Hypothalamus (tissue), 51 donors: ENCODE results near the gene XPR1.

ENCODE experiments used
- DNase-seq, 51 donors: peaks; one replicate each; lab custom pipeline; 2025; lab: John Stamatoyannopoulos, UW

Gene XPR1

DNA sequence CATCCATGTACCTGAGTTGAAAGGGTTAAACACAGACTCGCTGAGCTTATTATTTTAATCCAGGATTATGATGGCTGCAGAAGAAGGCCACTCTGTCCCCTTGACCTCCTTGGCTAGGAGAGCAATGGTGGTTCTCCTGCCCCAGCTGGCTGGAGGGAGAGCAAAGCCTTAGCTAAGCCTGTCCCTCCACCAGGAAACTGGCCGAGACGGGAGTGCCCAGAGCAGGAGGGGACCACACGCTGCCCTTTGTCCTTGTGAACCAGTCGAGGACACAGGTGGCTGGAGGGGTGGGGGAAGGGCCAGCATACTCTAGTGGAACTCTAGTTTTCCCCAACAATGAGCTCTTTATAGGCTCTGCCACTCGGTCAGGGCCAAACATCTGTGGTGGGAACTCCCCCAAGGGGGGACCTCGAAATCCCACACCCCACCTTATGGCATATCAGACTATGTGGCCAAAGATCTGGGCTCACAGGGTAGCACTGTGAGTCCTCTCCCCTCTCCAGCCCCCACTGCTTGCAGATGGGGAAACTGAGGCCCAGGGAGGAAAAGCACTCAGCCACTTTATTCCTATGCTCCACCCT, 293.7 kb downstream of the XPR1 start:
- peak in 41 of 51 donors; percentile 11 to 89 (median 59) for DNase-seq

- DNase-seq = peak in 48 of 51 donors; percentile 18 to 91 (median 66)
Measured at GRCh38 chr1:180926164-180926981, 294.6 kb downstream of the XPR1 start.

DNA sequence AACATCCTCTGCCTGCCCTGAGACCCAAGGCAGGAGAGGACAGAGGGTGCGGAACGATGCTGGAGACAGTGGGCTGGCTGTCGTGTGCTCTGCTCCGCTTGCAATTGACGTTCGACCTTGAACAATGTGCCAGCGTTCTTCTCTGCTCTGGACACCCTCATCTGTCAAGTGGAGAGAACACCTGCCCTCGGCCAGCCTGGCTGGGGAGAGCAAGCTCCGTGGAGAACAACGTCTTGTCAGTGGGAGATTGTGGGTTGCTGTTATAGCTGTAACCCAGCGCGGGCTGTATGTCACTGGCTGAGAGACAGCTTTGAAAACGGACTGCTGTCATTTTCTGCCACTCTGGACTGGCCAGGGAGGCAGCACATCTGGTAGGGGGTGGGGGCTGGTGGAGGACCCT, 295.5 kb downstream of the XPR1 start:
- DNase-seq = peak in 26 of 51 donors; percentile 6 to 77 (median 38)

- peak in 25 of 51 donors; percentile 6 to 77 (median 35) for DNase-seq
Measured at GRCh38 chr1:180927841-180928240, 296.0 kb downstream of the XPR1 start.

GRCh38 chr1:180928331-180929230, 296.8 kb downstream of the XPR1 start:
- no peak for DNase-seq

DNA sequence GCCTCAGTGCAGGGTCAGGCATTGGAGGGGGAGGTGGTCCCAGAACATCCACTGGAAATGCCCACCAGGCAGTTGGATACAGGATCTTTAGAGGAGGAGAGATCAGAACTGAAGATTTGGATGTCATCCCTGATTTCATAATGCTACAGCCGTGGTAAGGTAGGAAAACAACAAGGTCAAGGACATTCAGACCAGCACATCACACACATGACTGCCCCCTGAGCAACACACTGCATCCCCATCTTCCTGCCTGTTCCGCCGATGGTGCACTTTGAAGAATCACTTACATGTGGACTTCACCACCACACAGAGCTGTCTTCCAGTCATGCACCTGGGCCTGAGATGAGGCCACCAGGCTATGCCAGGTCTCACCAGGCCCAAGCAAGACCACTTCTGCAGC, 297.6 kb downstream of the XPR1 start:
- DNase-seq = no peak

- no peak for DNase-seq
Measured at GRCh38 chr1:180930687-180931086, 298.9 kb downstream of the XPR1 start.

DNA sequence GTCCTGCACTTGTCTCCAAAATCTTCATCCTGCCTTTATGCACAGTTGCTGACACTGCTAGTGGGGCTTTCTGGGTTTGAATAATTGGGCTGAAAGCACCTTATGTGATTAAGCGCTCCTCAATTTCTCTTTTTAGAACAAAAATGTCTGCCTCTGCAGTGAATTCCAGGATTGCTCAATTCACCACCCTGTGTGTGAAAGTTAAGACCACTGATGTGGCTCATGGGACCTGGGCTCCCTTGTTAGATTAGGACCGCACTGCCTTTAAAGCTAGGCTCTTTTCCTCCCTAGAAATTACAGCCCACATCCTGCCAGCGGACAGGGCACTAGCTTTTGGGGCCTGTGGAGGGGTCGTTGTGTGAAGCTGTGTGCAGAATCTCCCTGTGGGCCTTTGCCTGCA, 299.7 kb downstream of the XPR1 start:
- DNase-seq = no peak

DNA sequence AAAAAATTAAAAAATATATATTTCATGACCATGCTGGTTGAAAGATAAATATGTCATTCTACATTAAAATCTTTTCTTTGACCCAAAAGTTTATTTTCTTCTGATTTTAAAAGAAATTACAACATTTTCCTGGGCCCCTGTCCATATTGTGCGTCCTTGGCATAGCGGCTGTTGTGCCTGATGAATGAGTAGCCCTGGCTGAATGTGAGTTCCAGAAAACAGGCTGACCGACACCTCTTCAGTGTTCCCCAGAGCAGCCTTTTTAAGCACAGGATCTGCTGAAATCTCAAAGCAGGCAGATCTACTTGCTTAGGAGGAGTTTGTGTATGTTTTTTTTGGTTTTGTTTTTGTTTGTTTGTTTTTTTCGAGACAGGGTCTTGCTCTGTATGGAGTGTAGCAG, 300.6 kb downstream of the XPR1 start:
- peak in 3 of 51 donors; percentile 7 to 12 (median 12) for DNase-seq

- DNase-seq = no peak
Measured at GRCh38 chr1:180933141-180933540, 301.3 kb downstream of the XPR1 start.

DNA sequence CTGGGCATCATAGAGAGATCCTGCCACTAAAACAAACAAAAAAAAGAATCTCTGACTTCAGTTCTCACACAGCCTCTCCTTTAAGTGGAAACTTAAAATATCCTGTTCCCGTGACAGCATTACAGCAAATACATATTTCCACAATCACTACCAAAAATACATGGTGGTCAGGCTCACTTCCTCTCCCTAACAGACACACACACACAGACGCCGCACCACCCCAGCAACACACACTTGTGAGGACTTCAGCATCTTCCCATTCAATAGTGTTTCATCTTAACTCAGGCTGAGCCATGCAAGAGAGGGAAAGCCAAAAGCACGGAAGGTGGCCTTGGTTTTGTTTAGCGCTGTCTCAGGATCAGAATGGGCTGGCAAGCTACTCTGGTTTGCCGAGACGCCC, 302.7 kb downstream of the XPR1 start:
- DNase-seq = peak in 1 of 51 donors; percentile 21

DNA sequence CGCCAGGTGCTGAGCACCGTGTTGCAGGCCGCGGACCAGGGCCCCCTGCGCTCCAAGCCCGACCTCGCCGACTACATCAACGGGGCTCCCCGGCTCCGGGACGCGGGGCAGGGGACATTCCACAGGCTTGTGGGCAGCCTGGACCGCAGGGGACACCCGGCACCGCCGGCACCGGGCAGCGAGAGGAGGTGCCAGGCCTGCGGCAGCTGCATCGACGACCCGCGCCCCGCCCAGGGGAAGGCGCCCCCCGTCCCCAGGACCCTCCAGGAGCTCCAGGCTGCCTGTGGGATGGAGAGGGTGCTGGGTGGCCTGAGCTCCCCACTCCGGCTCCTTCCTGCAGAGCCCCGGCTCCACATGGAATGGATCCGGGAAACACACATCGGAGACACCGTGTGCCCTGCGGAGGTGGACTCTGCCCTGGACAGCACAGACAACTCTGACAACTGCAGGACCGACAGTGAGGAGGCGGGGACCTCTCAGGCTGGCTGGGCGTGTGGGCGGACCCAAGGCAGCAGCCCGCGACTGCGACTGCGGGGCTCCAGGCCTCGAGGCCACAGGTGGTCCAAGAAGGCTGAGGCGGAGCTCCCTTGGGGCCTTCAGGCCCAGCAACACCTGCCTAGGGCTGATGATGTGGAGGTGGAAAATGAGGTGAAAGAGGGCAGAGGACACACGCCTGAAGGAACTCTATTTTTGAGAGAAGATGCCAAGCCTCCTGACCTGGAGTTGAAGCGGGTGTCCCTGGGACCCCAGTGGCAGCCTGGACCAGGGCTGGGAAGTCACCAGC, 303.7 kb downstream of the XPR1 start:
- DNase-seq = no peak

DNA sequence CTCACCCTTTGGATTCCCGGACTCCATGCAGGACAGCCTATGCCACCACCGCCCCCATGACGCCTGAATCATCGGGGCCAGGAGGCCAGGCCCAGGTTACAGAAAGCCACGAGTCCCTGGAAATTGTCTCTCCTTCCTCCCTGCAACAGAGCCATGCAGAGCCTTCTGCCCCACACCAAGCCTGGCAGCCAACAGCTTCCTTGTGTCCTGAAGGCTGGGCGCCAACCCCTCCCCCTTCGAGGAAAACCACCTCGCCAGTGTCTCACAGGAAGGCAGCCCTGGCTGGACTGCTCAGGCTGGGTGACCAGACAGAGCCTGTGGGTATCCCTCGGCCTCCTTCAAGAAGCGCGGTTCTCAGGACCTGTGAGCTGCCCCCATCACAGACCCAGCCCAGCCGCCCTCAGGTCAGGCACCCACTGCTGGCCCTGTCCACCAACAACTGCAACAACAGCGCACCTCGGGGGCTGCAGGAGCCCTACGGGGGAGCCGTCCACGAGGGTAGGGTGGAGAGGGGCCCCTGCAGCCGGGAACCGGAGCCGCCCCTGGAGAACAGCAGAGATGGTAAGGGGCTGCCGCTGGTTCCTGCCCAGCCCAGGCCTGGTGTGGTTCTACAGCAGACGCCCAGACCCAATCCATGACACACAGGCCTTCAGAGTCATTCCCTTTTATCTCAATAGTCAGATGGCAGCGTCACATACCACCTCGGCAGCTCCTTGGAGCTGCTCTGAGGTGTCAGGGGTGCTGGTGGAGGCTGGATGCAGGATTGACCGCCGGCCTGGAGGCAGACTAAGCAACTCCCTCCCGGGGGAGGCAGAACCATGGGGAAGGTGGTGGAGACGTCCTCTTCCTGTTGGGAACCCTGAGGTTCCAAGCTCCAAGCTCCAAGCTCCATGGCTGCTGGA, 304.5 kb downstream of the XPR1 start:
- peak in 7 of 51 donors; percentile 7 to 48 (median 18) for DNase-seq

DNA sequence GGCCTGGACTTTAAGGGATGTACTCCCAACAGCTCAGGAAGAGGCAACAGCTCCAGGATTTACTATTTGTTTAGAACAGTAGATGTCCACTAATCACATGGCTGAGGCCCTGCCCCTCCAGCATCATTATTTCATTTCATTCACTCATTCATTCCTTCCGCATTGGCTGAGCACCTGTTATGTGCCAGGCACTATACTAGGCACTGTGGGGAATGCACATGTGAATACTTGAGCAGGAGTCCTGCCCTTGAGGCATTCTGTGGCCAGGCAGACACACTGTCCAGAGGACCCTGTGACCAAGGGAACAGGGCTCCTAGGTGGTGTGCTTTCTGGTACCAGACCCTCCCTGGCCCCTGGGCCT, 305.2 kb downstream of the XPR1 start:
- no peak for DNase-seq

DNA sequence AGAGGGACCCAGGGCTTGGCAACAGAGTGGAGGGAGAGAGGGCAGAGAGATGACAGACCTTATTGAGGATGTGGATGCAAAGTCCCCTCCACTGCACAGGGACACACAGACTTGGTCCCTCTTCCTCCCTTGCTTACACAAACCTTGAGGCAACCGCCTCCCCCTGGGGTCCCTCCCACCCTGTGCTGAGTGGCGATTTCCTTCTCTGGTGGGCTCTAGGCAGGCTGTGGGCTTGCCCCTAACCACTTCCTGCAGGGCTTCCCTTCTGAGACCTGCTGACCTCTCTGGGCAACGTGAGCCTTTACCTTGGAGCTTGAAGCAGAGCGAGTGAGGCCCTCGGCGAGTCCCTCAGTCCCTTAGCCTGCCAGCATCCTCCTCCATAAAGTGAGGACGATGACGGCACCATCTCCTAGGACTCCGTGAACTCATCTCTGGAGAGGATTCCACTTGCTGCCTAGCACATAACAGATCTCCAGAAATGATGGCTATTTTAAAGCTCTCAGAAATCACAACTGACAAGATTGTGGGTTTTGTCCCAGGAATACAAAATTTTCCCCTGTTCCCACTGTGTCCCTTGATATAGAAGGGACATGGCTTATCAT, 305.9 kb downstream of the XPR1 start:
- DNase-seq = peak in 1 of 51 donors; percentile 28

GRCh38 chr1:180939073-180939710, 307.4 kb downstream of the XPR1 start:
- no peak for DNase-seq

DNA sequence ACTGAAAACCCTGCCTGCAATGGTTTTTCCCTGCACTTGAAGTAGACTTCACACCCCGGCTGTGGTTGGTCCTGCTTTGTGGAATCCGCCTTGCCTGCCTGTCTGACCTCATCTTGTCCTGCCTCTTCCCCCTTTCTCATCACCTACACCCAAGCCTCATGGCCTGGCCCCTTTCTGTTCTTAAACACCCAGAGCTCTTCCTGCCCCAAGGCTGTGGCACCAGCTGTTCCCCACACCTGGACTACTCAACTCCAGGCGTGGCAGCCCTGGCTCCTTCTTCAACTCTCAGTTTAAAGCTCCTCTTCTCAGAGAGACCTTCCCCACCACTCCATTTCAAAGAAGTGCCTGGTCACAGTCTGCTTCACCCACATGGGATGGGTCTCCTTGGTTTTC, 307.9 kb downstream of the XPR1 start:
- no peak for DNase-seq
